GM23248 (cell line): ENCODE data around the gene ZC3H18. TPM values are rescaled to one million over a fixed set of nuclear protein-coding genes. Genes with fewer than 3 reads are reported as not detected.

Experiments used
- DNase-seq: peaks from one replicate; pipeline ENCODE4 v3.0.0-alpha.2; 2015
- H2AFZ ChIP-seq: fragments of 200-600 bp; sonication (generic); 2 replicates; pipeline ENCODE4 v1.6.1; 2016; ENCODE audit warnings: antibody characterized with exemption
- H3F3A ChIP-seq: fragments of 200-600 bp; sonication (generic); 2 replicates; pipeline ENCODE4 v1.6.1; 2016; ENCODE audit warnings: mild to moderate bottlenecking, antibody characterized with exemption, mixed run types; ENCODE audit not compliant: insufficient read depth
- H3K27ac ChIP-seq: fragments of 200-600 bp; sonication (generic); 2 replicates; pipeline ENCODE4 v1.5.1; 2016; ENCODE audit warnings: mild to moderate bottlenecking
- H3K27me3 ChIP-seq: fragments of 200-600 bp; sonication (generic); replicated peaks from 2 replicates; pipeline ENCODE4 v1.6.1; 2016; ENCODE audit warnings: mild to moderate bottlenecking; ENCODE audit not compliant: insufficient read depth
- H3K36me3 ChIP-seq: fragments of 200-600 bp; sonication (generic); 2 replicates; pipeline ENCODE4 v1.6.1; 2016; ENCODE audit warnings: low read depth, mild to moderate bottlenecking
- H3K4me1 ChIP-seq: fragments of 200-600 bp; sonication (generic); 2 replicates; pipeline ENCODE4 v1.6.1; 2016; ENCODE audit warnings: mild to moderate bottlenecking; ENCODE audit not compliant: insufficient read depth
- H3K4me2 ChIP-seq: fragments of 200-600 bp; sonication (generic); one replicate; pipeline ENCODE4 v1.6.1; 2016; ENCODE audit warnings: mild to moderate bottlenecking; ENCODE audit not compliant: unreplicated experiment
- H3K4me3 ChIP-seq: fragments of 200-600 bp; sonication (generic); 2 replicates; pipeline ENCODE4 v1.5.1; 2016; ENCODE audit warnings: mild to moderate bottlenecking
- H3K79me2 ChIP-seq: fragments of 200-600 bp; sonication (generic); 2 replicates; pipeline ENCODE4 v1.6.1; 2016; ENCODE audit warnings: mild to moderate bottlenecking; ENCODE audit not compliant: insufficient read depth
- H3K9ac ChIP-seq: fragments of 200-600 bp; sonication (generic); 2 replicates; pipeline ENCODE4 v1.6.1; 2016; ENCODE audit warnings: mild to moderate bottlenecking
- H3K9me2 ChIP-seq: fragments of 200-600 bp; sonication (generic); 2 replicates; pipeline ENCODE4 v1.6.1; 2016; ENCODE audit warnings: mixed run types, mild to moderate bottlenecking, moderate library complexity; ENCODE audit not compliant: insufficient read depth
- H3K9me3 ChIP-seq: fragments of 200-600 bp; sonication (generic); one replicate; pipeline ENCODE4 v1.6.1; 2017; ENCODE audit warnings: low read depth
- H4K20me1 ChIP-seq: fragments of 200-600 bp; sonication (generic); 2 replicates; pipeline ENCODE4 v1.6.0; 2016; ENCODE audit not compliant: insufficient read depth
- EZH2 ChIP-seq: fragments of 200-600 bp; sonication (generic); IDR thresholded peaks from 2 replicates; pipeline ENCODE4 v1.6.1; 2018; ENCODE audit warnings: antibody characterized with exemption, mild to moderate bottlenecking; ENCODE audit not compliant: insufficient read depth, poor library complexity, severe bottlenecking
- EZH2phosphoT487 ChIP-seq: fragments of 200-600 bp; sonication (generic); IDR thresholded peaks from 2 replicates; pipeline ENCODE4 v1.6.1; 2018; ENCODE audit warnings: antibody characterized with exemption, moderate library complexity, mild to moderate bottlenecking, low read depth; ENCODE audit not compliant: insufficient read depth
- WGBS, 2 experiments: methylation state at CpG; one replicate each; pipeline ENCODE4 v1.1.6; 2015 to 2017; ENCODE audit warnings: low lambda C conversion rate in 2 of 2, low coverage in 1 of 2; ENCODE audit errors: missing lambda C conversion rate in 2 of 2; 5-methylcytosine and 5-hydroxymethylcytosine counted together
- in situ Hi-C: fragments of 300-500 bp; cut with MboI; formaldehyde crosslinking; loops from 2 replicates; pipeline ENCODE4 v1.15.0; 2020
- polyA plus RNA-seq: library from polyadenylated mRNA; unstranded; fragments of >200 nt; fragmentation: Nextera tagmentation; extraction: Ambion mirVana; gene quantifications from 2 replicates; pipeline ENCODE4 v1.2.1, GENCODE V29; 2016
- total RNA-seq: library from RNA; depleted of rRNA; stranded (reverse); fragments of >200 nt; shearing (Covaris generic); gene quantifications from 2 replicates; pipeline ENCODE4 v1.2.3, GENCODE V29; 2014

The ZC3H18 gene
- total and polyA plus RNA-seq, 2 experiments from 2014 or later: 9.7 to 24.9 TPM

GRCh38 chr16:88652762-88653063, 82.5 kb downstream of the ZC3H18 start:
- WGBS, 2 experiments: 95 to 100% methylated on average over 5 to 8 of the region's 8 CpGs

GRCh38 chr16:88653101-88653500, 82.9 kb downstream of the ZC3H18 start:
- no peak for DNase-seq
- Histone ChIP-seq H3K36me3 (no peaks in the 10 kb centered on the region), H4K20me1 (no peaks in the 10 kb centered on the region), H3K79me2 (no peaks in the 10 kb centered on the region), H3K27me3 (no peaks in the 10 kb centered on the region), H3K27ac (no peak overlapping the region), H3K4me2 (no peak overlapping the region), H3K4me1 (no peaks in the 10 kb centered on the region), H3F3A (no peaks in the 10 kb centered on the region), H3K9me2 (no peaks in the 10 kb centered on the region), H2AFZ (no peak overlapping the region), H3K9me3 (no peaks in the 10 kb centered on the region), H3K4me3 (no peak overlapping the region), H3K9ac (no peak overlapping the region)
- TF ChIP-seq EZH2phosphoT487: no peak
- no peak for TF ChIP-seq EZH2
- 89 to 90% methylated on average over 12 to 13 of the region's 13 CpGs for WGBS, 2 experiments
- in situ Hi-C loops: no loop called here

More at GRCh38 chr16:88652762-88653063, 82.5 kb downstream of the ZC3H18 start:
- H2AFZ ChIP-seq: no peak overlapping the region
- H3K9me2 ChIP-seq: no peaks in the 10 kb centered on the region
- H3K27me3 ChIP-seq: no peaks in the 10 kb centered on the region
- no peak for TF ChIP-seq EZH2phosphoT487
- TF ChIP-seq EZH2: no peak
- no peaks in the 10 kb centered on the region for H4K20me1 ChIP-seq
- no peak overlapping the region for H3K4me2 ChIP-seq
- no peak overlapping the region for H3K27ac ChIP-seq
- no peaks in the 10 kb centered on the region for H3K36me3 ChIP-seq
- H3K4me1 ChIP-seq: no peaks in the 10 kb centered on the region
- no peaks in the 10 kb centered on the region for H3K9me3 ChIP-seq
- no peaks in the 10 kb centered on the region for H3K79me2 ChIP-seq
- no peak for DNase-seq
- in situ Hi-C loops: no loop called here
- H3K4me3 ChIP-seq: no peak overlapping the region
- no peak overlapping the region for H3K9ac ChIP-seq
- H3F3A ChIP-seq: no peaks in the 10 kb centered on the region

- Histone ChIP-seq H3K79me2 (no peaks in the 10 kb centered on the region), H3K9ac (no peak overlapping the region)
- in situ Hi-C loops: no loop called here
Observed at GRCh38 chr16:88653596-88654362, 83.6 kb downstream of the ZC3H18 start.

GRCh38 chr16:88654363-88655052, 84.3 kb downstream of the ZC3H18 start:
- in situ Hi-C loops: no loop called here
- no peak for DNase-seq
- no peaks in the 10 kb centered on the region for H3K79me2 ChIP-seq
- no peaks in the 10 kb centered on the region for H3K9me2 ChIP-seq
- H3K9ac ChIP-seq: no peak overlapping the region
- no peak overlapping the region for H3K4me2 ChIP-seq
- H3K27me3 ChIP-seq: no peaks in the 10 kb centered on the region
- no peak for TF ChIP-seq EZH2
- no peak for TF ChIP-seq EZH2phosphoT487
- H3F3A ChIP-seq: no peaks in the 10 kb centered on the region
- no peak overlapping the region for H3K4me3 ChIP-seq
- WGBS, 2 experiments: 93 to 94% methylated on average over 26 to 28 of the region's 28 CpGs
- no peaks in the 10 kb centered on the region for H4K20me1 ChIP-seq
- H3K27ac ChIP-seq: no peak overlapping the region
- no peaks in the 10 kb centered on the region for H3K36me3 ChIP-seq
- H2AFZ ChIP-seq: no peak overlapping the region
- H3K9me3 ChIP-seq: no peaks in the 10 kb centered on the region
- no peaks in the 10 kb centered on the region for H3K4me1 ChIP-seq

More at GRCh38 chr16:88653596-88654362, 83.6 kb downstream of the ZC3H18 start:
- H4K20me1 ChIP-seq: no peaks in the 10 kb centered on the region
- no peaks in the 10 kb centered on the region for H3K9me2 ChIP-seq
- no peaks in the 10 kb centered on the region for H3K36me3 ChIP-seq
- H3K4me1 ChIP-seq: no peaks in the 10 kb centered on the region
- no peak for DNase-seq
- no peak overlapping the region for H3K4me2 ChIP-seq
- no peak overlapping the region for H2AFZ ChIP-seq
- H3F3A ChIP-seq: no peaks in the 10 kb centered on the region
- no peaks in the 10 kb centered on the region for H3K27me3 ChIP-seq
- no peak overlapping the region for H3K4me3 ChIP-seq
- WGBS, 2 experiments: 82 to 85% methylated on average over 32 of the region's 32 CpGs
- no peak for TF ChIP-seq EZH2
- TF ChIP-seq EZH2phosphoT487: no peak
- no peaks in the 10 kb centered on the region for H3K9me3 ChIP-seq
- no peak overlapping the region for H3K27ac ChIP-seq
